ENCODE data around the gene BAZ2A.

The BAZ2A gene

GRCh38 chr12:56630180-56630632 is at the start of gene BAZ2A:
BAZ2A (minus strand) TSS chr12:56630326; CDS start chr12:56617530, 12,796 bp downstream.
- in situ Hi-C loops (cut with HindIII; ENCODE audit: low sequenced_read_pairs) = no loop called here
- no peak for TF ChIP-seq CTCF (IDR thresholded peaks at IDR 0.05; ENCODE audit: low read depth, low read length, missing control alignments)
- H3K4me3 ChIP-seq (ENCODE audit: low read depth, low read length) = peak within 1 kb of the TSS; percentile 99
- DNase-seq (ENCODE audit: low read depth) = peak; percentile 53

DNA sequence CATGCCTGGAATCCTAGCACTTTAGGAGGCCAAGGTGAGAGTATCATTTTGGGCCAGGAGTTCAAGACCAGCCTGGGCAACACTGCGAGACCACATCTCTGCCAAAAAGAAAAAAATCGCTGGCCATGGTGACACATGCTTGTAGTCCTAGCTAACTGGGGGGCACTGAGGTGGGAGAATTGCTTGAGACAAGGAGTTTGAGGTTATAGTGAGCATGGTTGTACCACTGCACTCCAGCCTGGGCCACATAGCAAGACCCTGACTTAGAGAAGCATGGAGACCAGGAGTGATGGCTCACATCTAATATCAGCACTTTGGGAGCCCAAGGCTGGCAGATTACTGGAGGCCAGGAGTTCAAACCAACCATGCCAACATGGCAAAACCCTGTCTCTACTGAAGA is 48.7 kb upstream of the BAZ2A start:
- no peak overlapping the region for H3K4me3 ChIP-seq (ENCODE audit: low read depth, low read length)
- no peak for DNase-seq (ENCODE audit: low read depth)
- in situ Hi-C loops (cut with HindIII; ENCODE audit: low sequenced_read_pairs) = no loop called here
- TF ChIP-seq CTCF (IDR thresholded peaks at IDR 0.05; ENCODE audit: low read depth, low read length, missing control alignments) = no peak

DNA sequence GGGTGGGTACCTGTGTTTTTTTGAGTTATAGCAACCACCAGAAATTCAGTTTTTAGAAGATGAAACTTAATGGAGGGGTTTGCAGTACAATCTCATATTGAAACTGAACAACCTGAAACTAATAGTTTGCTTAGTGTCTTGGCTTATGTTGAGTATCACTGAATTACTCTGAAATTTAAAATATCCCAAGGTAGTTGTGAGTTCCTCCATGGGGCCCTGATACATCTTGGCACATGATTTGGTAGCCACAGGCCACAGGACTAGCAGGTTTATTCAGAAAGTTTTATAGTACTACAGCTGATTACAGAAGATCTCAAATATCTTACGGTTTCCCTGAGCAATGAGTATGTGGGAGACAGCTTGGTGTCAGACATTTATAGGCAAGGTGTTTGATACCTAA is 47.6 kb upstream of the BAZ2A start:
- in situ Hi-C loops (cut with HindIII; ENCODE audit: low sequenced_read_pairs) = no loop called here
- DNase-seq (ENCODE audit: low read depth) = no peak
- TF ChIP-seq CTCF (IDR thresholded peaks at IDR 0.05; ENCODE audit: low read depth, low read length, missing control alignments) = no peak

DNA sequence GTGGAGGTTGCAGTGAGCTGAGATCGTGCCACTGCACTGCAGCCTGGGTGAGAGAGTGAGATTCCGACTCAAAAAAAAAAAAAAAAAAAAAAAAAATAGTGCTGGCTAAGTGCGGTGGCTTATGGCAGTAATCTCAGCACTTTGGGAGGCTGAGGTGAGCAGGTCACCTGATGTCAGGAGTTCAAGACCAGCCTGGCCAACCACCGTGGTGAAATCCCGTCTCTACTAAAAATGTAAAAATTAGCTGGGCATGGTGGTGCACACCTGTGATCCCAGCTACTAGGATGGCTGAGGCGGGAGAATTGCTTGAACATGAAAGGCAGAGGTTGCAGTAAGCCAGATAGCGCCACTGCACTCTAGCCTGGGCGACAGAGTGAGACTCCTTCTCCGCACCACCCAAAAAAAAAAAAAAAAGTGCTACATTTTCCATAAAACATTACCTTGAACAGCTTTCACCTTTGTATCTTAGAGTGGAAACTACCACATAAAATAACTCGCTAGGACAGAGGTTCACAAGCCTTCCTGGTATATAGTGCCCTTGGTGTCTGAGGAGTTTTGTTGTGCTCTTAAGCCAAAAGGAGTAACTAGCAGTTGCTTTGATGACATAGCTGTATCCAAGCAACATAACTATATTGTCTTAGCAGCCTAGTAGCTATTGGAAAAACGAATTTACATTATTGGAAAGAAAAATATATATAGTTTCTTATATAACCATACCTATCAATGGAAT is 46.9 kb upstream of the BAZ2A start:
- no peak for TF ChIP-seq CTCF (IDR thresholded peaks at IDR 0.05; ENCODE audit: low read depth, low read length, missing control alignments)
- no peak overlapping the region for H3K4me3 ChIP-seq (ENCODE audit: low read depth, low read length)
- no peak for DNase-seq (ENCODE audit: low read depth)
- in situ Hi-C loops (cut with HindIII; ENCODE audit: low sequenced_read_pairs) = no loop called here

More for the DNA sequence above, 47.6 kb upstream of the BAZ2A start:
- no peak overlapping the region for H3K4me3 ChIP-seq (ENCODE audit: low read depth, low read length)

DNA sequence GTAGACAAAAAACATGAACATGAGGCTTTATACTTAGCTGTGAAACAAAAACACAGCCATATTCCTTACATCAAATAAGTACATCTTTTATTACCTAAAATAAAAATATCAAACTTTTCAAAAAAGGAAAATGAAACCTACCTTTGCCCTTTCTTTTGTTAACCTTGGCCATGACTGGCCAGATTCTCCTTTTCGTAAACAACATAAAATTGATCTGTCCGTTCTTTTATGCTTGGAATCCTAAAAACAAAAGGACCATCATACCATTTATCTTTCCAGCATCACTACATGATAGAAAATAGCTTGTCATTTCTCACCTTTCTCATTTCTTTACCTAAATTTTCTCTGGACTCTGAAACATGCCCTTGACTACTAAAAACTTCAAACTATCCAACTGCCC is 41.5 kb upstream of the BAZ2A start:
- TF ChIP-seq CTCF (IDR thresholded peaks at IDR 0.05; ENCODE audit: low read depth, low read length, missing control alignments) = no peak
- in situ Hi-C loops (cut with HindIII; ENCODE audit: low sequenced_read_pairs) = no loop called here
- no peak for DNase-seq (ENCODE audit: low read depth)
- no peak overlapping the region for H3K4me3 ChIP-seq (ENCODE audit: low read depth, low read length)

DNA sequence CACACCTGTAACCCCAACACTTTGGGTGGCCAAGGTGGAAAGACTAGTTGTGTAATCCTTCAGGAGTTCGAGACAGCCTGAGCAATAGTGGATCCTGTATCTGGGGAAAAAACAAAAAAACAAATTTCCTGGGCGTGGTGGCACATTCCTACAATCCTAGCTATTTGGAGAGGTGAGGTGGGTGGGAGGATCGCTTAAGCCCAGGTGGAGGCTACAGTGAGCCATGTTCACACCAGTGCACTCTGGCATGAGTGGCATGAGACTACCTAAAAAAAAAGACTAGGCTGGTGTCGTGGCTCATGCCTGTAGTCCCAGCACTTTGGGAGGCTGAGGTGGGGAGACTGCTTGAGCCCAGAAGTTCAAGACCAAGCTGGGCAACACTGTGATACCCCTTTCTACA is 40.7 kb upstream of the BAZ2A start:
- no peak overlapping the region for H3K4me3 ChIP-seq (ENCODE audit: low read depth, low read length)
- in situ Hi-C loops (cut with HindIII; ENCODE audit: low sequenced_read_pairs) = no loop called here
- no peak for TF ChIP-seq CTCF (IDR thresholded peaks at IDR 0.05; ENCODE audit: low read depth, low read length, missing control alignments)
- no peak for DNase-seq (ENCODE audit: low read depth)

All from astrocyte of the cerebellum (primary cell).